Islet precursor cell (in vitro differentiated cells): ENCODE data around the gene PLXNA4.

Experiments used
- DNase-seq: peaks from one replicate; pipeline ENCODE4 v3.0.0-alpha.2; 2018

The PLXNA4 gene

DNA sequence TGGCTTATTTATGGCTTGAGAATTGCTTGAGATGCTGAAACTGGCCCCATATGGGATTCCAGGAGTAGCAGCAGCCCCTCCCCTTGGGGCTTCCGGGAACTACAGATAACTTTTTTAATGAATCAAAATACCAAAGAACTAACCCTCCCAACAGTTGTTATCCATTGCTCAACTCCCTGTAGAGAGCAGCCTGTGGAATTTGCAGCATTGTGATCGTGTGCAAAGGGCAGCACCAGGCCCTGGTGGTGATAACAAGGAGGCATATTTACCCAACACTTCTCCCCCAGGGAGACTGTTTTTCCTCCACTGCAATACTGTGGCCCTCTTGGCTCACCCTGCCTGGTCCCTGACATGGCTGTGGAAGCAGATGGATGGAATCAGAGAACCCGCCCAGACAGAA, 196.2 kb downstream of the PLXNA4 start:
- no peak for DNase-seq

- no peak for DNase-seq
These were observed 197.0 kb downstream of the PLXNA4 start for GRCh38 chr7:132379292-132379691.

DNA sequence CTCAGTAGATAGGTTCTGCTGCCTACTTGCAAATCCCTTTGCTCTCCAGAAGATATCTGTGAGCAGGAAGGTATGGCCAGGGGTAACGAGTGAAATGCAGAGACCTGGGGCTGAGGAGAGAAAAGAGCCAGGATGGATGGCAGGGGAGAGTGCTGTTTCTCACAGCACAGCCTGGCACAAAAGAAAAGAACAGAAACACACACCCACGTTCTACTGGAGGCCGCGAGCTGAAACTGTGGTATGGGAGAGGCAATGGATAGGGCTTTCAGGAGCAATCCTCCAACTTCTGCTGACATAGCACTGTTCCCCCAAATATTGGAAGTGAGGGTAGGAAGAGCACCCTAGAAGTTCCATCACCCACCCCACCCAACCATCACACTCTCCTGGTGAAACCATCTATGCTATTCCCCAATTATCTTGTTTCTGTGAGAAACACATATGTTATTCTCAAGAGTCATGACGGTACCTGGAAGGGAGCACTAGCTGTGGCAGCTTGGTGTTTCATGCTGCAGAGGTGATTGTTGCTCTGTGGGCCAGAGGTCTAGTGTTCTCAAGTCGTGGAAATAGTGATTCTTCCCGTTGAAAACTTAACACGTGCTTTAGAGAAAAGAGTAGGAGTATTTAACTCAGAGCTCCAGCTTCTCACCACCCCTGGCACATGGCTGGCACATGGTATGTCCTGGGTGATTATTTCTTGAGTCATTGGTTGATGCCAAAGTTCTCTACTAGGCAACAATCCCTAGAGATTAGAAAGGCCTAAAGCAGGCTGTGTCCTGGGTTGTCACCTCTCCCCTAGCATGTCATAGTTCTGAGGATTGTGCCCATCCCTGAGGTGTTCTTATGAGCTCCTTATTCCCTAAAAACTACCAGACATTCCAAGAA, 198.3 kb downstream of the PLXNA4 start:
- no peak for DNase-seq

GRCh38 chr7:132377015-132377414, 199.3 kb downstream of the PLXNA4 start:
- no peak for DNase-seq

- DNase-seq = no peak
These were observed 199.8 kb downstream of the PLXNA4 start for GRCh38 chr7:132376361-132377013.

DNA sequence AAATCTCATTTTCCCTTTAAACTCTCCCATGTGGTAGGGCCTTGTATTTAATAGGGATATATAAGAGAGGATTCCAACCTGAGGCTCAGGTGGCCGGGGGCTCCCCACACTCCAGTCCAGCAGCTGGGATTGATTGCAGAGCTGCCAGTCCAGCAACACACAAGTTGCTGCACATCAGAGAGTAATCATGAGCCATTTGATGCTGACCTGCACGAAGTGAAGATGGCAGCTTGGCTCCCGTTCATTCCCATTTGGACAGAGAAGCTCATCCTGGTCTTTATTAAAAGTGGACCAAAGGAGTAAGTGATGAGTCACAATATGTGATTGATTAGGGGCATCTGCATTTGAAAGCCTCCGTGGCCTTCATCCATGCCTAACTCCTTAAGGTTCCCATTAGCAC, 202.4 kb downstream of the PLXNA4 start:
- no peak for DNase-seq

DNA sequence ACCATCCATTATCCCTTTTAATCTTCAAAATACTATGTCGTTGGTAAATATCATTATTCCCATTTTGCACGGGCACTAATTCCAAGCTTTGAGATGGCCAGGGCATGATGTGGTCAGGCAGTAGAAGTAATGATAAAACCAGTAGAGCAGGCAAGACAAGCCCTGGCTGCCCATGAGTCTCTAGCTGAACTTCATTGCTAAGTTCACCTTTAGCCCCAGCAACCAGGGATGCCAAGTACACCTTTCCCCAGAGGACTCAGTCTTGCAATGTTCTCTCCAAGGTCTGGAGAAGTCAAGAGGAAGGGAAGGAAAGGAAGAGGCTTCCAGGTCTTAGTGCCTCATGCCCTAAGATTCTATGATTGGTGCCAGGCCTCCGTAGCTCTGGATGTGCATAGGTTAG, 203.2 kb downstream of the PLXNA4 start:
- no peak for DNase-seq

GRCh38 chr7:132371948-132372347, 204.3 kb downstream of the PLXNA4 start:
- no peak for DNase-seq

DNA sequence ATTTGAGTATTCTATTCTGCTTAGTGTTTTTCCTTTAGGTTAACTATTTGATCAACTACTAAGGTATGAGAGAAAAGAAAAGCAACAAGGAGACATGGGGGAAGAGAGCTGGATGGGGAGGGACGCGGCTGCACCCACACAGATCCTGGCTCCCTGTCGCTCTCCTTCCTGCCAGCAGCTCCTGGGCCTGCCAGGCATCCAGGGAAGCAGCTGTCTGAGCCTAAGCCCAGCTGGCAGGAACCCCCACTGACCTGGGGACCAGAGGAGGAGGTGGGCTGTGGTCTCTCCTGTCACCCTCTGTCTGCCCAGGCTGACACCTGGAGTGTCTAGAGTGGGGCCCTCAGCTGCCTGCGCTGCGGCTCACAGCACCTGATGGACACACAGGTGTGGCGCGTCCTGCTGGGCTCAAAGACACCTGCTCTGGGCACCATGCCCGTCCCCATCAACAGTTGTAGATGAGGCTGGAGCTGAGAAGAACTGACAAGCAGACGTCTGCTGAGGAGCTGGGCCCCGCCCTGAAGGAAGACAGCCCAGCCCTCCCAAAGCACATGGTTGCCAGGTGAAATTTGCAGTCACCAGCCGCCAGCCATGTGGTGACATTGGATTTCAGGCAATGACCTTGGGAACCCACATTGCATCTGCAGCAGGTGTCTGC, 207.9 kb downstream of the PLXNA4 start:
- DNase-seq = no peak

- no peak for DNase-seq
These were observed 208.5 kb downstream of the PLXNA4 start for GRCh38 chr7:132367795-132368194.

DNA sequence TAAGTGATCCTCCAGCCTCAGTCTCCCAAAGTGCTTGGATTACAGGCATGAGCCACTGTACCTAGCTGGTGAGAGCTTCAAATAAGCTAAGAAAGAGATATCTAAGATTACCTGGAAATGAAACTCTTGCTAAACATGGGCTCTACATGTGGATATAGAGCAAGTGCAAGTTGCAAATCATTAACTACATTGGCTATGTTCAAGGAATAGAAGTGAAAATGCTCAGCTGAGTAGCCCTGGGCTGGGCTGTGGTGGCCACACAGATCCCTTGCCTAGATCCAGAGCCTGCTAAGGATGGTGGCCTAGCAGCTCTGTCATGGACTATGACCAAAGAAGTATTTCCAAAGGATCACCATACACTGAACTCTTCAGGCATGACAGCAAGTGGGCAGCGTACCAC, 209.3 kb downstream of the PLXNA4 start:
- DNase-seq = no peak

- DNase-seq = no peak
These were observed 212.0 kb downstream of the PLXNA4 start for GRCh38 chr7:132364226-132364625.

GRCh38 chr7:132362059-132362458, 214.2 kb downstream of the PLXNA4 start:
- no peak for DNase-seq

- no peak for DNase-seq
These were observed 215.1 kb downstream of the PLXNA4 start for GRCh38 chr7:132361146-132361545.

- DNase-seq = no peak
These were observed 216.5 kb downstream of the PLXNA4 start for GRCh38 chr7:132359743-132360142.

DNA sequence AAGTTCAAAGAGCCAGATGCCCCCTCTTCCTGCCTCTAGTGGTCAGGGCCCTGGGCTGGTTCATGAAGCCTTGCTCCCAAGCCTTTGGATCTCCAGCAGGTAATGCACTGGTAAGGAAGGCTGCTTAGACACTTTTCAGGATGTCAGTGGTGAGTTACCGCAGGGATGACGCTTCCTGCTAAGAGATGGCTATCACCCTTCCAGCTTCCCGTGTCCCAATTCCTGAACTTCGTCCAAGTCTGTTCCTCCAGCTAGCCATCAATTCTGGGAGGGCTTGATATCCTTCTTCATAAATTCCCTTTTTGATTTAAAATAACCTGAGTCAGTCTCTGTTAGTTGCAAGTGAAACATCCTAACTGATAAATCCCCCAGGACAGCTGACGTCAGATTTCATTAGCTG, 221.2 kb downstream of the PLXNA4 start:
- DNase-seq = no peak

DNA sequence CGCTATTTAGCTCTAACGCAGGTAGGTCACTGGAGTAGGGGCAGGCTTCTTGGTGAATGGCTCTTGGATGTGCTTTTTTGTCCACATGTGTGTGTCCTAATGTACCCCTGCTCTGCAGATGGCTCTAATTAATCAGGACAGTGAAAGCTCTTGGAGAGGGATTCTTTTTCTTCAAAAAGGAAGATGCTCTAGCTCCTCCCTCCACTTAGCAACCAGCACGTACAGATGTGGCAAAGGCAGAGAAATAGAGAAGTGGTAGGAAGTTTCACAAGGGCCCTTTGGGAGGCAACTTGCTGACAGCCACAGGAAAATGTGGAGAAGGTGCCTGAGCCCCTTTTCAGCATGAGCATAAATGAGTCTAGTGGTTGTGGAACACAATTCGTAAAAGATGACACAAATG, 221.7 kb downstream of the PLXNA4 start:
- DNase-seq = no peak

GRCh38 chr7:132353936-132354335, 222.3 kb downstream of the PLXNA4 start:
- no peak for DNase-seq

DNA sequence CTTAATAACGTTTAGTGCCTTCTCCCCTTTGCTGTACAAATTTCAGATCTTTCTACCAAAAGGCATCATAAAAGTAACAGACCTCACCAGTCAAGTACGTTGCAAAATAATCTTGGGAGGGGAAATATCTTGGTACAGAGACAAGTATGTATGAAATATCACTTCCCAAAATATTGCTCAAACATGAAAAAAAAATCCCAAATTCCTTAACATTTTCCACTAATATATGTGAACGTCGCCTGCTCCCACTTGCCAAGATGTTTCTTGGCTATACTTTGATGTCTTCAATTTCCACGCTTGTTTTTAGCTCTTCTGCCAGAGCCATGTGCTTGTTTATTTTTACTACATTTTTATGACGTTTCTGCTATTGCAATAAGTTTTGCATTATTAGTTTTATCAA, 223.5 kb downstream of the PLXNA4 start:
- DNase-seq = no peak

GRCh38 chr7:132351954-132352499, 224.2 kb downstream of the PLXNA4 start:
- no peak for DNase-seq

DNA sequence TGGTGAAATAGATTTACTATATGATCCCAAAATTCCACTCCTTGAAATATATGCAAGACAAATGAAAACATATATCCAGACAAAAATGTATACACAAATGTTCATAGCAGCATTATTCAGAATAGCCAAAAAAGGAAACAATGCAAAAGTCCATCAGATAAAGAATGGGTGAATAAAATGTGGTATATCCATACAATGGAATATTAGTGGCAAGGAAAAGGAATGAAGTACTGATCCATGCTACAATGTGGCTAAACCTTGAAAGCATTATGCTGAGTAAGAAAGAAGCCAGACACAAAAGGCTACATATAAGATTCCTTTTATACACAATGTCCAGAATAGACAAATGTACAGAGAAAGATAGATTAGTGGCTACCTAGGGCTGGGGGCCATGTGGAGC, 225.5 kb downstream of the PLXNA4 start:
- no peak for DNase-seq

DNA sequence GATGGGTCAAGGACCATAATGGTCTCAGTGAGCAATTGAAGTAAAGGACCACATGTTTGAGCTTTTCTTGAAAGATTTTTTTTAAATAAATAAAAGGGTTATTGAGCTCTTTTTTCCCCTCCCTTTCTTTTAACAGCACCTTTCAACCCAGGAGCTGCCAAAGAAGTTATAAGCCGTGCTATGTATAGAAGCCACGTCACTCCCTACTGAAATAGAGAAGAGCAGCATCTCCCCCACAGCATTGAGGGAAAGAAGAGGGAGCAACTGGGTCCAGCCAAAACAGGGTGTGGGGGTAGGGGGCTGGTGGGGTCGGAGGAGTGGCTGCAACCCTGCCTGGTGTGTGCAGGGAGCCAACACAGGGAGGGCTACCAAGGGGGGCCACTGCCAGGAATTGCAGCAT, 227.2 kb downstream of the PLXNA4 start:
- no peak for DNase-seq

GRCh38 chr7:132348341-132348740, 227.9 kb downstream of the PLXNA4 start:
- DNase-seq = no peak

DNA sequence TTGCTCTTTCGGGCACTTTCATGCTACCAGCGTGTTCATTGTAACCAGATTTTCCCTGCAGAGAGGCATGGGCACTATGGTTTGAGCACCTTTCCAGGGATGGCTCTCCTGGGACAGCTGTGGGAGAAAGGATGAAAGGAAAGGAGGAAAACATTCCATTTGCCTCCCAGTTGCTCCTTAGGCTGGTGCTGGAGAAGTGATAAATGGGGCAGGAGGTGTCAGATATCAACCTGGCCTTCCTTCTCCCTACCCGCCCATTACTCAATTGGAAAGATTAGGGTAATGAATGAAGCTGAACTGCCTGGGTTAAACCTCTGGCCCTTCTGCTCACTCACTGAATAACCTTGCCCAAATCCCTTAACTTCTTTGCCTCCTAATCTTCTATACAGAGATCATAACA, 228.4 kb downstream of the PLXNA4 start:
- DNase-seq = no peak
